Measurements from ENCODE around the gene NAXE.

Gene NAXE

DNA sequence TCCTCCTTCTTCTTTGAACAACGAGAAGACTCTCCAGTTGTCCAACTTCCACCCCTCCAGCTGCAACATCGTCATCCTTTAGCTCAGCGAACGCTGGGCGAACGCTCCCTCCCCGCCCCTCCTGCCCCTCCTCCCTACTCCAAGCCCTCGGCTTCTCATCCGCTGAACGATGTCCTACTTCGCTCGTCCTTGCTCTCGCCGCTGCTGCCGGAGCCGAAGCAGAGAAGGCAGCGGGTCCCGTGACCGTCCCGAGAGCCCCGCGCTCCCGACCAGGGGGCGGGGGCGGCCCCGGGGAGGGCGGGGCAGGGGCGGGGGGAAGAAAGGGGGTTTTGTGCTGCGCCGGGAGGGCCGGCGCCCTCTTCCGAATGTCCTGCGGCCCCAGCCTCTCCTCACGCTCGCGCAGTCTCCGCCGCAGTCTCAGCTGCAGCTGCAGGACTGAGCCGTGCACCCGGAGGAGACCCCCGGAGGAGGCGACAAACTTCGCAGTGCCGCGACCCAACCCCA lies 50.2 kb downstream of the NAXE start, which contains the start of gene BCAN:
BCAN (plus strand) TSS at position 357 of the 504 bp plus-strand sequence. CDS start 3,938 bp downstream, outside the sequence.
- peak within 1 kb of the TSS; percentile 25 for H3K4me3 ChIP-seq (ENCODE audit: low read length)
- no peak for DNase-seq (ENCODE audit: low read depth)
- TF ChIP-seq, protein P1, sequence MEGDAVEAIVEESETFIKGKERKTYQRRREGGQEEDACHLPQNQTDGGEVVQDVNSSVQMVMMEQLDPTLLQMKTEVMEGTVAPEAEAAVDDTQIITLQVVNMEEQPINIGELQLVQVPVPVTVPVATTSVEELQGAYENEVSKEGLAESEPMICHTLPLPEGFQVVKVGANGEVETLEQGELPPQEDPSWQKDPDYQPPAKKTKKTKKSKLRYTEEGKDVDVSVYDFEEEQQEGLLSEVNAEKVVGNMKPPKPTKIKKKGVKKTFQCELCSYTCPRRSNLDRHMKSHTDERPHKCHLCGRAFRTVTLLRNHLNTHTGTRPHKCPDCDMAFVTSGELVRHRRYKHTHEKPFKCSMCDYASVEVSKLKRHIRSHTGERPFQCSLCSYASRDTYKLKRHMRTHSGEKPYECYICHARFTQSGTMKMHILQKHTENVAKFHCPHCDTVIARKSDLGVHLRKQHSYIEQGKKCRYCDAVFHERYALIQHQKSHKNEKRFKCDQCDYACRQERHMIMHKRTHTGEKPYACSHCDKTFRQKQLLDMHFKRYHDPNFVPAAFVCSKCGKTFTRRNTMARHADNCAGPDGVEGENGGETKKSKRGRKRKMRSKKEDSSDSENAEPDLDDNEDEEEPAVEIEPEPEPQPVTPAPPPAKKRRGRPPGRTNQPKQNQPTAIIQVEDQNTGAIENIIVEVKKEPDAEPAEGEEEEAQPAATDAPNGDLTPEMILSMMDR (conservative IDR thresholded peaks at IDR 0.05; ENCODE audit: low read depth, low read length) = no peak

DNA sequence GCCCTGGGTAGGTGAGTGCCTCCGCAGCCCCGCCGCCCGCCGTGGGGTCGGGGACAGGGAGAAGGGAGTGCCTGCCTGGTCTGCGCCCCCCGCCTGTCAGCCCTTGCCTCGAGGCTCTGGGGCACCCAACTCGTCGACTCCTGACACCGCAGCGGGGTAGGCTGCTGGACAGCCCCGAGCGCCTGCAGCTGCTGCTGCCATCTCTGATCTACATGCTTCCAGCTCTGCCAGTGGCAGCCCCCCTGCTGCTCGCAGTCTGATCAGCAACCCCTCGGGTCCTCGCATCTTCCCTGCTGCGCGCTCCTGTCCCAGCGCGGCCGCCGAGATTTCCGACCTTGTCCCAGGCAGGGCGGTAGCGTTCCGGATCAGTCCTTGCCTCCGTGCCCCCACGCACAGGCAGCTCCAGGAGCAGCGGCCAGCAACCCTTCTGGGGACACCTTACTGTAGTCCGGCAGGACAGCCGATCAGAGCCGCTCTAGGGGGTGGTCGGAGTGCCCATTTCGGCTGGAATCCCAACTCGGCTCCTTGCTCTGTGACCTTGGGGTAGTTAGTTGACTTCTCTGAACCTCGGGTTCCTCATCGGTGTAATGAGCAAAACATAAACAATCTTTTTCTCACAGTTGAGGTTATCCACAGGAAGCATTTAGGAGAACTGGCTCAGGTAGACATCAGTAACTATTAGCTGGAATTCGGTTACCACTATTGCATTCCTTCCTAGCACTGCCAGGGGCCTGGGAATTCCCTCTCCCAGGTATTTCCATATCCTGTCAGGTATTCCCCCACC lies 50.9 kb downstream of the NAXE start:
- peak overlapping the region; percentile 25 for H3K4me3 ChIP-seq (ENCODE audit: low read length)
- TF ChIP-seq, protein P1 (conservative IDR thresholded peaks at IDR 0.05; ENCODE audit: low read depth, low read length) = no peak
- DNase-seq (ENCODE audit: low read depth) = no peak

DNA sequence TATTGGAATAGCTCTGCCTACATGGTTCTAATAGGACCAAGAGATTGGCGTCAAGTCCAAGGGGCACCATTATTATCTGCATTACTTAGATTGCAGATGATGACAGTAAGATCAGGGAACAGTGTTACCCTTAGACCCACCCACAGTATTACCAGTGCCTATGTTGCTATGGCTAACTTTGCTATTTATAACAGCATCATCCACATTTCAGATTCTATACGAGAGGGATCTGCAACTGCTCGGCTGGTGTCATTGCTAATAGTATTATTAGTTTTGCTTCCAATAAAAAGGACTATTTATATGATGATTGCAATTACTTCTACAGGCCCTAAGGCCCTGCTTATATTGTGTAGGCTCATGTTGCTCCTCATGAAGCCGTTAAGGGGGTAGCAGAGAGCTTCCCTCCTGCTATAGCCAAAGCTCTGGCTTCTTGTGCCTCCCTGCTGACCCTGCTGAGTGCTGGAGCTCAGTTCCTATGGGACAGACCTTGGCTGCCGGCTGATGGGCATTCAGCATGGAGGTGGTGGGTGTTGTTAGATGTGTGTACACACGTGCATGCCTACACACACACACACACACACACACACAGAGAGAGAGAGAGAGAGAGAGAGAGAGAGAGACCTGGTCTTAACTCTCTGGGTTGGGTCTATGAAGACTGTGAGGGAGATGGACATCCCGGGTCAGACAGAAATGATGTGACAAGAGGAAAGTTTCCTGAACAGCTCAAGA lies 51.6 kb downstream of the NAXE start:
- H3K4me3 ChIP-seq (ENCODE audit: low read length) = no peak overlapping the region
- TF ChIP-seq, protein P1 (conservative IDR thresholded peaks at IDR 0.05; ENCODE audit: low read depth, low read length) = no peak
- no peak for DNase-seq (ENCODE audit: low read depth)

DNA sequence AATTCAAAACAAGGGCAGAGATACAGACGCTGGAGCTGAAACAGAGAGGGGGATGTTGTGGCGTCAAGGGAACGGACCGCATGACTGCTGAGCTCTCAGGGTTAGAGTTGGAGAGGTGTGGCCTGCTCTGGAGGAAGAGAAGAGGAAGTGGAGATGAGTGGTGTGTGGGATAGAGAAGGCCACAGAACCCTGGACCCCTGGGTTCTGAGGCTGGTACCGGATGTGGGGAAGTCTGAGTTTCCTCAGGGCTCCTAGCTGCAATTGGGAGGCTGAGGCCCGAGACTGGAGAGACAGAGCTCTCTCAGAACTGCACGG lies 52.2 kb downstream of the NAXE start:
- TF ChIP-seq, protein P1 (conservative IDR thresholded peaks at IDR 0.05; ENCODE audit: low read depth, low read length) = no peak
- H3K4me3 ChIP-seq (ENCODE audit: low read length) = no peak overlapping the region
- DNase-seq (ENCODE audit: low read depth) = no peak
